HepG2 (cell line): Measurements from ENCODE around the gene ETV5. TPM values are rescaled to one million over a fixed set of nuclear protein-coding genes. Genes with fewer than 3 reads are reported as not detected.

Experiments
- ATAC-seq: fragments of 200-7000 bp; cut with Tn5 transposase; 3 replicates; pipeline ENCODE4 v1.9.1; 2020; ENCODE audit warnings: mild to moderate bottlenecking, moderate library complexity
- BruUV-seq: library from RNA; stranded (reverse); fragments of 400-500 nt; replicated peaks from 2 replicates; lab custom pipeline; 2021; lab: Mats Ljungman, UMichigan
- CTCF ChIA-PET: fragments of 300-600 bp; formaldehyde crosslinking; extraction: SDS; loops from one replicate; lab custom pipeline; 2021; ENCODE audit warnings: low total read pairs, inconsistent platforms, low intra/inter-chr PET ratio; lab: Yijun Ruan, JAX
- POLR2A ChIA-PET: fragments of 350-600 bp; sonication (Branson Sonifier 250); formaldehyde crosslinking; loops from one replicate; lab custom pipeline; 2020; ENCODE audit warnings: antibody characterized with exemption, inconsistent platforms; lab: Yijun Ruan, JAX
- DNase-seq: peaks from one replicate; pipeline ENCODE4 v3.0.0-alpha.2; 2015; ENCODE audit warnings: low spot score
- FAIRE-seq: peaks from 3 replicates; lab custom pipeline; 2011; peaks lifted over from hg19 to GRCh38; lab: Jason Lieb, UNC
- H2AFZ ChIP-seq: one replicate; pipeline ENCODE4 v1.6.1; 2011; ENCODE audit warnings: low read length, inconsistent platforms
- H3K27ac ChIP-seq: fragments of 300-600 bp; 3 replicates; pipeline ENCODE4 v1.8.0; 2011; ENCODE audit warnings: mixed run types, mild to moderate bottlenecking, mixed read lengths, low read length, inconsistent platforms; ENCODE audit not compliant: insufficient read depth; ENCODE audit errors: extremely low read length
- H3K27me3 ChIP-seq, 2 experiments: fragments of 200-600 bp in 1 of 2; 2 replicates in 1 of 2; 3 replicates in 1 of 2; pipeline versions ENCODE4 v1.6.0 to v1.8.0; 2011; ENCODE audit warnings: low read length in 2 of 2, mild to moderate bottlenecking in 2 of 2, moderate library complexity in 2 of 2, inconsistent platforms in 1 of 2; ENCODE audit not compliant: insufficient read depth in 2 of 2, control insufficient read depth in 1 of 2
- H3K36me3 ChIP-seq, 2 experiments: fragments of 200-600 bp in 1 of 2; replicated peaks in 1 of 2; 2 replicates in 1 of 2; 3 replicates in 1 of 2; pipeline versions ENCODE4 v1.5.1 to v1.8.0; 2011; ENCODE audit warnings: low read length in 2 of 2, inconsistent platforms in 1 of 2; ENCODE audit not compliant: insufficient read depth in 2 of 2, control insufficient read depth in 1 of 2
- H3K4me1 ChIP-seq: 2 replicates; pipeline ENCODE4 v1.5.1; 2012; ENCODE audit warnings: low read length, inconsistent platforms; ENCODE audit not compliant: insufficient read depth
- H3K4me2 ChIP-seq: 2 replicates; pipeline ENCODE4 v1.6.0; 2011; ENCODE audit warnings: low read depth, low read length, inconsistent platforms
- H3K4me3 ChIP-seq, 3 experiments: fragments of 200-600 bp in 1 of 3; sonication (generic), shearing (Covaris generic) in 1 of 3; replicated peaks in 1 of 3; 2 replicates each; pipeline ENCODE4 v1.5.1; 2011 to 2016; ENCODE audit warnings: low read length in 3 of 3, inconsistent platforms in 2 of 3, low read depth in 2 of 3, mild to moderate bottlenecking in 2 of 3, control low read depth in 1 of 3, mixed read lengths in 1 of 3; ENCODE audit not compliant: insufficient read depth in 1 of 3
- H3K79me2 ChIP-seq: one replicate; pipeline ENCODE4 v1.6.1; 2011; ENCODE audit warnings: low read length, inconsistent platforms; ENCODE audit not compliant: insufficient read depth
- H3K9ac ChIP-seq: 2 replicates; pipeline ENCODE4 v1.6.0; 2011; ENCODE audit warnings: mild to moderate bottlenecking, low read depth, low read length, inconsistent platforms; ENCODE audit not compliant: insufficient read depth
- H3K9me3 ChIP-seq: 2 replicates; pipeline ENCODE4 v1.5.1; 2012; ENCODE audit warnings: mild to moderate bottlenecking, low read length
- H4K20me1 ChIP-seq: 2 replicates; pipeline ENCODE4 v1.6.0; 2011; ENCODE audit warnings: inconsistent platforms, mild to moderate bottlenecking, low read length, moderate library complexity; ENCODE audit not compliant: insufficient read depth
- AHDC1 ChIP-seq: sonication (generic); formaldehyde crosslinking; IDR thresholded peaks from 2 replicates; pipeline ENCODE4 v1.5.1; 2020; ENCODE audit warnings: mild to moderate bottlenecking, missing genetic modification reagents, borderline replicate concordance
- CBFB ChIP-seq: sonication (generic); formaldehyde crosslinking; IDR thresholded peaks from 2 replicates; pipeline ENCODE4 v1.4.0; 2020; ENCODE audit warnings: missing genetic modification reagents
- E2F2 ChIP-seq: sonication (generic); formaldehyde crosslinking; IDR thresholded peaks from 2 replicates; pipeline ENCODE4 v1.4.0; 2020; ENCODE audit warnings: missing genetic modification reagents, borderline replicate concordance
- GLI4 ChIP-seq: sonication (generic); formaldehyde crosslinking; IDR thresholded peaks from 2 replicates; pipeline ENCODE4 v1.5.1; 2020; ENCODE audit warnings: missing genetic modification reagents, mild to moderate bottlenecking, moderate library complexity, borderline replicate concordance
- KLF11 ChIP-seq: IDR thresholded peaks from 2 replicates; pipeline ENCODE4 v1.6.1; 2016; ENCODE audit warnings: missing compliant biosample characterization
- MIER3 ChIP-seq: IDR thresholded peaks from 2 replicates; pipeline ENCODE4 v1.6.1; 2016; ENCODE audit warnings: missing compliant biosample characterization, borderline replicate concordance
- SETDB1 ChIP-seq: sonication (generic); formaldehyde crosslinking; IDR thresholded peaks from 2 replicates; pipeline ENCODE4 v1.5.1; 2020; ENCODE audit warnings: missing genetic modification reagents, mild to moderate bottlenecking, borderline replicate concordance
- ZBTB49 ChIP-seq: sonication (generic); formaldehyde crosslinking; IDR thresholded peaks from 2 replicates; pipeline ENCODE4 v1.4.0; 2020; ENCODE audit warnings: missing genetic modification reagents, borderline replicate concordance
- ZNF292 ChIP-seq: sonication (generic); formaldehyde crosslinking; IDR thresholded peaks from 2 replicates; pipeline ENCODE4 v1.8.1; 2022; ENCODE audit warnings: mild to moderate bottlenecking, low read depth, missing genetic modification reagents, borderline replicate concordance
- ZNF513 ChIP-seq: sonication (generic); formaldehyde crosslinking; conservative IDR thresholded peaks from 2 replicates; pipeline ENCODE4 v1.5.0; 2020; ENCODE audit warnings: missing genetic modification reagents
- ZNF543 ChIP-seq: sonication (generic); formaldehyde crosslinking; IDR thresholded peaks from 2 replicates; pipeline ENCODE4 v1.4.0; 2020; ENCODE audit warnings: mild to moderate bottlenecking, missing genetic modification reagents
- ZNF562 ChIP-seq: sonication (generic); formaldehyde crosslinking; IDR thresholded peaks from 2 replicates; pipeline ENCODE4 v1.8.0; 2022; ENCODE audit warnings: missing genetic modification reagents, borderline replicate concordance
- ZNF749 ChIP-seq: sonication (generic); formaldehyde crosslinking; IDR thresholded peaks from 2 replicates; pipeline ENCODE4 v1.8.0; 2022; ENCODE audit warnings: mild to moderate bottlenecking, missing genetic modification reagents, moderate library complexity, borderline replicate concordance
- ZZZ3 ChIP-seq: sonication (generic); formaldehyde crosslinking; IDR thresholded peaks from 2 replicates; pipeline ENCODE4 v1.4.0; 2020; ENCODE audit warnings: missing genetic modification reagents, mild to moderate bottlenecking, borderline replicate concordance
- WGBS: methylation state at CpG from one replicate; pipeline ENCODE4 v1.1.6; 2017; ENCODE audit warnings: low lambda C conversion rate; 5-methylcytosine and 5-hydroxymethylcytosine counted together
- in situ Hi-C: cut with HindIII; loops from 2 replicates; pipeline ENCODE4 v1.10.0; 2017; ENCODE audit warnings: low pct_unique_long_range_greater_than_20kb; ENCODE audit not compliant: extremely low pct_ligation_motif_present
- intact Hi-C: fragments of 100-400 bp; cut with micrococcal nuclease; formaldehyde crosslinking; loops from one replicate; pipeline ENCODE4 v1.10.0; 2022; ENCODE audit not compliant: unreplicated experiment
- polyA plus RNA-seq, 8 experiments: library from polyadenylated mRNA; depleted of rRNA in 3 of 8; stranded (reverse) in 7 of 8; unstranded in 1 of 8; fragments of >200 nt; fragmentation: Illumina TruSeq in 4 of 8; extraction: Trizol in 4 of 8; gene quantifications; 2 replicates each; pipeline versions ENCODE4 v1.2.1 to v1.2.3, GENCODE V29; 2011 to 2016; ENCODE audit warnings: low read depth in 4 of 8, missing spikeins in 1 of 8, mixed read lengths in 1 of 8; ENCODE audit not compliant: insufficient read depth in 1 of 8
- total RNA-seq, 5 experiments: library from RNA; depleted of rRNA; stranded (reverse); fragments of >200 nt; fragmentation: Illumina TruSeq; extraction: Trizol; gene quantifications; 2 replicates each; pipeline ENCODE4 v1.2.3, GENCODE V29; 2016; ENCODE audit warnings: low read depth in 1 of 5

ETV5 gene
- total and polyA plus RNA-seq, 2 of the 13 experiments (the other 11 are each of a cell fraction or from before 2014, with no cell fraction given), result 52.9 to 57.2 TPM

- no peak overlapping the region for H3K9ac ChIP-seq
- 83% methylated on average over 5 of the region's 5 CpGs for WGBS
- no peak overlapping the region for H2AFZ ChIP-seq
- no peaks in the 10 kb centered on the region for H3K9me3 ChIP-seq
- no peaks in the 10 kb centered on the region for H3K79me2 ChIP-seq
- H3K4me3 ChIP-seq, result no peak overlapping the region
- H4K20me1 ChIP-seq, result no peaks in the 10 kb centered on the region
- FAIRE-seq (no peak), ATAC-seq (no peak), DNase-seq (no peak)
- peaks cover 7% of the 10 kb centered on the region; the same call in 1 of the 2 replicates for H3K4me1 ChIP-seq
- ChIA-PET CTCF (no interaction called here), POLR2A (no interaction called here)
- H3K27me3 ChIP-seq, result peaks cover 0 to 6% of the 10 kb centered on the region in 2 experiments; a peak in 1 of 5 replicates
- intact Hi-C loops (no loop called here), in situ Hi-C loops (loop anchor here (10.0 kb wide), 1 partner anchor 126 kb away; no protein-coding TSS in a partner anchor)
- H3K27ac ChIP-seq, result no peak overlapping the region
- BruUV-seq, result no TSS peak
- H3K36me3 ChIP-seq, result no peaks in the 10 kb centered on the region
- H3K4me2 ChIP-seq, result no peak overlapping the region
- no peak for TF ChIP-seq ZZZ3
- TF ChIP-seq ZNF562 (CRISPR knock-in tag), result no peak
- no peak for TF ChIP-seq ZNF513 (CRISPR knock-in tag)
- TF ChIP-seq E2F2, result no peak
- TF ChIP-seq ZNF749 (CRISPR knock-in tag), result no peak
- no peak for TF ChIP-seq SETDB1 (CRISPR knock-in tag)
- no peak for TF ChIP-seq KLF11 (CRISPR knock-in tag)
- no peak for TF ChIP-seq ZNF543 (CRISPR knock-in tag)
- TF ChIP-seq ZNF292, result no peak
- no peak for TF ChIP-seq MIER3 (CRISPR knock-in tag)
- TF ChIP-seq AHDC1 (CRISPR knock-in tag), result no peak
- TF ChIP-seq GLI4 (CRISPR knock-in tag), result no peak
- no peak for TF ChIP-seq CBFB (CRISPR knock-in tag)
- TF ChIP-seq ZBTB49 (CRISPR knock-in tag), result no peak
Observed at GRCh38 chr3:186118692-186119091, 9.8 kb upstream of the ETV5 start.
